K562 (cell line): ENCODE results near the gene LRFN4. TPM values are rescaled to one million over a fixed set of nuclear protein-coding genes. Genes with fewer than 3 reads are reported as not detected.

ENCODE experiments used
- ESRRA ChIP-seq: fragments of 450-650 bp; IDR thresholded peaks from 2 replicates; pipeline ENCODE4 v1.6.1; 2014; ENCODE audit warnings: low read depth, mild to moderate bottlenecking, moderate library complexity, borderline replicate concordance
- ETS2 ChIP-seq: IDR thresholded peaks from 2 replicates; pipeline ENCODE4 v1.6.1; 2016; ENCODE audit warnings: borderline replicate concordance, missing genetic modification characterization, mild to moderate bottlenecking, moderate library complexity, missing compliant biosample characterization; ENCODE audit not compliant: poor library complexity, severe bottlenecking
- NR2C2 ChIP-seq, 2 experiments: fragments of 200-800 bp in 1 of 2; sonication (Bioruptor generic) in 1 of 2; sonication (generic) in 1 of 2; formaldehyde crosslinking in 1 of 2; IDR thresholded peaks; 2 replicates each; pipeline versions ENCODE4 v1.6.1 to v1.8.0; 2016 to 2022; ENCODE audit warnings: mild to moderate bottlenecking in 1 of 2, missing compliant biosample characterization in 1 of 2, missing genetic modification characterization in 1 of 2, missing genetic modification reagents in 1 of 2
- RB1 ChIP-seq: fragments of 450-650 bp; IDR thresholded peaks from 2 replicates; pipeline ENCODE4 v1.6.1; 2017; ENCODE audit warnings: low read depth, mild to moderate bottlenecking
- RBM25 ChIP-seq: fragments of 200-400 bp; formaldehyde crosslinking; IDR thresholded peaks from 2 replicates; pipeline ENCODE4 v1.6.1; 2018; ENCODE audit warnings: low read length, low read depth, moderate library complexity; ENCODE audit not compliant: severe bottlenecking
- SETDB1 ChIP-seq: IDR thresholded peaks from one replicate; pipeline ENCODE4 v1.6.1; 2012; ENCODE audit warnings: low read length, control low read depth, inconsistent platforms
- polyA plus RNA-seq, 8 experiments: library from polyadenylated mRNA; depleted of rRNA in 4 of 8; stranded (reverse) in 5 of 8; unstranded in 3 of 8; fragments of >200 nt; fragmentation: Nextera tagmentation in 2 of 8; fragmentation: Illumina TruSeq in 1 of 8; extraction: Ambion mirVana in 2 of 8; extraction: Trizol in 1 of 8; gene quantifications; 2 replicates each; pipeline versions ENCODE4 v1.2.1 to v1.2.3, GENCODE V29; 2011 to 2014; ENCODE audit warnings: inconsistent platforms in 1 of 8, missing spikeins in 1 of 8
- total RNA-seq, 7 experiments: library from RNA; depleted of rRNA in 6 of 7; stranded (reverse); fragments of >200 nt in 6 of 7; fragmentation: Illumina TruSeq in 2 of 7; extraction: Trizol in 2 of 7; gene quantifications; 2 replicates each; pipeline versions ENCODE4 v1.2.1 to v1.2.3, GENCODE V29; 2011 to 2021; ENCODE audit warnings: low replicate concordance in 1 of 7
- TF ChIP-seq, protein P1 (sequence below): fragments of 450-650 bp; IDR thresholded peaks from 2 replicates; pipeline ENCODE4 v1.6.1; 2016; ENCODE audit warnings: low read depth, mild to moderate bottlenecking, moderate library complexity
- TF ChIP-seq, protein P2 (sequence below): fragments of 450-650 bp; IDR thresholded peaks from 2 replicates; pipeline ENCODE4 v1.6.1; 2016; ENCODE audit warnings: mild to moderate bottlenecking, moderate library complexity
- TF ChIP-seq, protein P3 (sequence below): fragments of 450-650 bp; IDR thresholded peaks from 2 replicates; pipeline ENCODE4 v1.6.1; 2018; ENCODE audit not compliant: partially characterized antibody

Gene LRFN4
- total and polyA plus RNA-seq, 9 of the 15 experiments (the other 6 are each of a cell fraction or from before 2014, with no cell fraction given), result 0.10 to 60.1 (median 6.7) TPM

DNA sequence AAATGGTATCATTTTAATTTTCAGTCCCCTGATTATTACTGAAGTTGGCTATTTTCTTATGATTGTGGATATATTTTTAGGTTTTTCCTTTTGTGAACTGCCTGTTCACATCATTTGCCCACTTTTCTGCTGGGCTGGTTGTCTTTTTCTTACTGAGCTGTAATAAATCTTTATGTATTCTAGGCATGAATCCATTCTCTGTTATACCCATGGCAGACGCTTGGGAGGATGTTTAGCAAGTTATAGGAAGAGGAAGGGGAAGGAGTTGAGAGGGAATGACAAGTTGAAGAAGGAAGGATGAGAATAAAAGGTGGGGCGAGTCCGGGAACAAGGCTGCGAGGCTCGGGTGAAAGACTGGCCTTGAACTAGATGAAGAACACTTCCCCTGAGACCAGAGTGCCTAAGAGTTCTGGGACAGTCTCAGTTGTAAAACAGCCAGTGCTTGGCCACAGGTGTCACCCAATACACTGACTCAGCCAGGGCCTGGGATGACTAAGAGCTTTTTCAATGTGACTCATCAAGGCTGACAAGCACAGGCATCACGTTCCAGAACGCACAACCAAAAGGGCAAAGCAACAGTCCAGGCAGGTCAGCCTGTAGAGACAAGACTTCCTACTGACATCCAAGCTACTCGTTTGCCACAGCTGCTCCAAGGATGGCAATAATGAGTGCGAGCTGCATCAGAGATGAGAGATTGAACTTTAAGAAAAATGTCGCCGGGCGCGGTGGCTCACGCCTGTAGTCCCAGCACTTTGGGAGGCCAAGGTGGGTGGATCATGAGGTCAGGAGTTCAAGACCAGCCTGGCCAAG is 35.2 kb downstream of the LRFN4 start (continued):
- no peak for TF ChIP-seq SETDB1
- peak; percentile 72 for TF ChIP-seq ESRRA
- TF ChIP-seq RBM25, result no peak
- TF ChIP-seq, protein P1, sequence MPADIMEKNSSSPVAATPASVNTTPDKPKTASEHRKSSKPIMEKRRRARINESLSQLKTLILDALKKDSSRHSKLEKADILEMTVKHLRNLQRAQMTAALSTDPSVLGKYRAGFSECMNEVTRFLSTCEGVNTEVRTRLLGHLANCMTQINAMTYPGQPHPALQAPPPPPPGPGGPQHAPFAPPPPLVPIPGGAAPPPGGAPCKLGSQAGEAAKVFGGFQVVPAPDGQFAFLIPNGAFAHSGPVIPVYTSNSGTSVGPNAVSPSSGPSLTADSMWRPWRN, result no peak
- TF ChIP-seq, protein P2, sequence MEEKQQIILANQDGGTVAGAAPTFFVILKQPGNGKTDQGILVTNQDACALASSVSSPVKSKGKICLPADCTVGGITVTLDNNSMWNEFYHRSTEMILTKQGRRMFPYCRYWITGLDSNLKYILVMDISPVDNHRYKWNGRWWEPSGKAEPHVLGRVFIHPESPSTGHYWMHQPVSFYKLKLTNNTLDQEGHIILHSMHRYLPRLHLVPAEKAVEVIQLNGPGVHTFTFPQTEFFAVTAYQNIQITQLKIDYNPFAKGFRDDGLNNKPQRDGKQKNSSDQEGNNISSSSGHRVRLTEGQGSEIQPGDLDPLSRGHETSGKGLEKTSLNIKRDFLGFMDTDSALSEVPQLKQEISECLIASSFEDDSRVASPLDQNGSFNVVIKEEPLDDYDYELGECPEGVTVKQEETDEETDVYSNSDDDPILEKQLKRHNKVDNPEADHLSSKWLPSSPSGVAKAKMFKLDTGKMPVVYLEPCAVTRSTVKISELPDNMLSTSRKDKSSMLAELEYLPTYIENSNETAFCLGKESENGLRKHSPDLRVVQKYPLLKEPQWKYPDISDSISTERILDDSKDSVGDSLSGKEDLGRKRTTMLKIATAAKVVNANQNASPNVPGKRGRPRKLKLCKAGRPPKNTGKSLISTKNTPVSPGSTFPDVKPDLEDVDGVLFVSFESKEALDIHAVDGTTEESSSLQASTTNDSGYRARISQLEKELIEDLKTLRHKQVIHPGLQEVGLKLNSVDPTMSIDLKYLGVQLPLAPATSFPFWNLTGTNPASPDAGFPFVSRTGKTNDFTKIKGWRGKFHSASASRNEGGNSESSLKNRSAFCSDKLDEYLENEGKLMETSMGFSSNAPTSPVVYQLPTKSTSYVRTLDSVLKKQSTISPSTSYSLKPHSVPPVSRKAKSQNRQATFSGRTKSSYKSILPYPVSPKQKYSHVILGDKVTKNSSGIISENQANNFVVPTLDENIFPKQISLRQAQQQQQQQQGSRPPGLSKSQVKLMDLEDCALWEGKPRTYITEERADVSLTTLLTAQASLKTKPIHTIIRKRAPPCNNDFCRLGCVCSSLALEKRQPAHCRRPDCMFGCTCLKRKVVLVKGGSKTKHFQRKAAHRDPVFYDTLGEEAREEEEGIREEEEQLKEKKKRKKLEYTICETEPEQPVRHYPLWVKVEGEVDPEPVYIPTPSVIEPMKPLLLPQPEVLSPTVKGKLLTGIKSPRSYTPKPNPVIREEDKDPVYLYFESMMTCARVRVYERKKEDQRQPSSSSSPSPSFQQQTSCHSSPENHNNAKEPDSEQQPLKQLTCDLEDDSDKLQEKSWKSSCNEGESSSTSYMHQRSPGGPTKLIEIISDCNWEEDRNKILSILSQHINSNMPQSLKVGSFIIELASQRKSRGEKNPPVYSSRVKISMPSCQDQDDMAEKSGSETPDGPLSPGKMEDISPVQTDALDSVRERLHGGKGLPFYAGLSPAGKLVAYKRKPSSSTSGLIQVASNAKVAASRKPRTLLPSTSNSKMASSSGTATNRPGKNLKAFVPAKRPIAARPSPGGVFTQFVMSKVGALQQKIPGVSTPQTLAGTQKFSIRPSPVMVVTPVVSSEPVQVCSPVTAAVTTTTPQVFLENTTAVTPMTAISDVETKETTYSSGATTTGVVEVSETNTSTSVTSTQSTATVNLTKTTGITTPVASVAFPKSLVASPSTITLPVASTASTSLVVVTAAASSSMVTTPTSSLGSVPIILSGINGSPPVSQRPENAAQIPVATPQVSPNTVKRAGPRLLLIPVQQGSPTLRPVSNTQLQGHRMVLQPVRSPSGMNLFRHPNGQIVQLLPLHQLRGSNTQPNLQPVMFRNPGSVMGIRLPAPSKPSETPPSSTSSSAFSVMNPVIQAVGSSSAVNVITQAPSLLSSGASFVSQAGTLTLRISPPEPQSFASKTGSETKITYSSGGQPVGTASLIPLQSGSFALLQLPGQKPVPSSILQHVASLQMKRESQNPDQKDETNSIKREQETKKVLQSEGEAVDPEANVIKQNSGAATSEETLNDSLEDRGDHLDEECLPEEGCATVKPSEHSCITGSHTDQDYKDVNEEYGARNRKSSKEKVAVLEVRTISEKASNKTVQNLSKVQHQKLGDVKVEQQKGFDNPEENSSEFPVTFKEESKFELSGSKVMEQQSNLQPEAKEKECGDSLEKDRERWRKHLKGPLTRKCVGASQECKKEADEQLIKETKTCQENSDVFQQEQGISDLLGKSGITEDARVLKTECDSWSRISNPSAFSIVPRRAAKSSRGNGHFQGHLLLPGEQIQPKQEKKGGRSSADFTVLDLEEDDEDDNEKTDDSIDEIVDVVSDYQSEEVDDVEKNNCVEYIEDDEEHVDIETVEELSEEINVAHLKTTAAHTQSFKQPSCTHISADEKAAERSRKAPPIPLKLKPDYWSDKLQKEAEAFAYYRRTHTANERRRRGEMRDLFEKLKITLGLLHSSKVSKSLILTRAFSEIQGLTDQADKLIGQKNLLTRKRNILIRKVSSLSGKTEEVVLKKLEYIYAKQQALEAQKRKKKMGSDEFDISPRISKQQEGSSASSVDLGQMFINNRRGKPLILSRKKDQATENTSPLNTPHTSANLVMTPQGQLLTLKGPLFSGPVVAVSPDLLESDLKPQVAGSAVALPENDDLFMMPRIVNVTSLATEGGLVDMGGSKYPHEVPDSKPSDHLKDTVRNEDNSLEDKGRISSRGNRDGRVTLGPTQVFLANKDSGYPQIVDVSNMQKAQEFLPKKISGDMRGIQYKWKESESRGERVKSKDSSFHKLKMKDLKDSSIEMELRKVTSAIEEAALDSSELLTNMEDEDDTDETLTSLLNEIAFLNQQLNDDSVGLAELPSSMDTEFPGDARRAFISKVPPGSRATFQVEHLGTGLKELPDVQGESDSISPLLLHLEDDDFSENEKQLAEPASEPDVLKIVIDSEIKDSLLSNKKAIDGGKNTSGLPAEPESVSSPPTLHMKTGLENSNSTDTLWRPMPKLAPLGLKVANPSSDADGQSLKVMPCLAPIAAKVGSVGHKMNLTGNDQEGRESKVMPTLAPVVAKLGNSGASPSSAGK, result no peak; the same call in 1 of the 2 replicates
- 0 out of 2 replicates have a peak, but pooled peaks have one; percentile 33 for TF ChIP-seq NR2C2 (CRISPR knock-in tag; IDR thresholded peaks at IDR 0.05)
- TF ChIP-seq NR2C2 (tag; IDR thresholded peaks at IDR 0.05), result peak; percentile 83
- TF ChIP-seq RB1, result no peak; the same call in 1 of the 2 replicates
- TF ChIP-seq, protein P3, sequence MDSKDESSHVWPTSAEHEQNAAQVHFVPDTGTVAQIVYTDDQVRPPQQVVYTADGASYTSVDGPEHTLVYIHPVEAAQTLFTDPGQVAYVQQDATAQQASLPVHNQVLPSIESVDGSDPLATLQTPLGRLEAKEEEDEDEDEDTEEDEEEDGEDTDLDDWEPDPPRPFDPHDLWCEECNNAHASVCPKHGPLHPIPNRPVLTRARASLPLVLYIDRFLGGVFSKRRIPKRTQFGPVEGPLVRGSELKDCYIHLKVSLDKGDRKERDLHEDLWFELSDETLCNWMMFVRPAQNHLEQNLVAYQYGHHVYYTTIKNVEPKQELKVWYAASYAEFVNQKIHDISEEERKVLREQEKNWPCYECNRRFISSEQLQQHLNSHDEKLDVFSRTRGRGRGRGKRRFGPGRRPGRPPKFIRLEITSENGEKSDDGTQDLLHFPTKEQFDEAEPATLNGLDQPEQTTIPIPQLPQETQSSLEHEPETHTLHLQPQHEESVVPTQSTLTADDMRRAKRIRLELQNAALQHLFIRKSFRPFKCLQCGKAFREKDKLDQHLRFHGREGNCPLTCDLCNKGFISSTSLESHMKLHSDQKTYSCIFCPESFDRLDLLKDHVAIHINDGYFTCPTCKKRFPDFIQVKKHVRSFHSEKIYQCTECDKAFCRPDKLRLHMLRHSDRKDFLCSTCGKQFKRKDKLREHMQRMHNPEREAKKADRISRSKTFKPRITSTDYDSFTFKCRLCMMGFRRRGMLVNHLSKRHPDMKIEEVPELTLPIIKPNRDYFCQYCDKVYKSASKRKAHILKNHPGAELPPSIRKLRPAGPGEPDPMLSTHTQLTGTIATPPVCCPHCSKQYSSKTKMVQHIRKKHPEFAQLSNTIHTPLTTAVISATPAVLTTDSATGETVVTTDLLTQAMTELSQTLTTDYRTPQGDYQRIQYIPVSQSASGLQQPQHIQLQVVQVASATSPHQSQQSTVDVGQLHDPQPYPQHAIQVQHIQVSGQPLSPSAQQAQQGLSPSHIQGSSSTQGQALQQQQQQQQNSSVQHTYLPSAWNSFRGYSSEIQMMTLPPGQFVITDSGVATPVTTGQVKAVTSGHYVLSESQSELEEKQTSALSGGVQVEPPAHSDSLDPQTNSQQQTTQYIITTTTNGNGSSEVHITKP, result no peak
- no peak for TF ChIP-seq ETS2 (tag)
